OCI-LY7 (cell line): Measurements from ENCODE around the gene LYSMD2.
A peak's percentile ranks its signal among the peaks of the same experiment; 100 is the strongest.

Source experiments
- CTCF ChIP-seq: fragments of 200-600 bp; sonication (generic); conservative IDR thresholded peaks from 2 replicates; pipeline ENCODE4 v1.5.1; 2014; ENCODE audit warnings: mild to moderate bottlenecking, antibody characterized with exemption, low read length, moderate library complexity, mixed read lengths
- EZH2phosphoT487 ChIP-seq: fragments of 200-600 bp; sonication (generic); IDR thresholded peaks from 2 replicates; pipeline ENCODE4 v1.6.1; 2018; ENCODE audit warnings: low read depth, borderline replicate concordance, mild to moderate bottlenecking, mixed run types, antibody characterized with exemption, low read length, moderate library complexity, mixed read lengths

- TF ChIP-seq CTCF (peak; percentile 85), EZH2phosphoT487 (no peak)
These were observed 38.7 kb upstream of the LYSMD2 start for GRCh38 chr15:51775967-51776816.
